Embryonic facial prominence (tissue), 1 donor: ENCODE data around the gene SLC16A5.
"Not testable (repeated sequence)": the region's sequence is repeated elsewhere in the genome, so short reads cannot be mapped to it uniquely, and the experiment has no call there.

Experiments used
- DNase-seq: peaks from one replicate; pipeline ENCODE4 v3.0.0-alpha.2; 2016; ENCODE audit errors: extremely low spot score

Gene SLC16A5

GRCh38 chr17:75064460-75064859, 23.3 kb upstream of the SLC16A5 start:
- DNase-seq, result no peak

GRCh38 chr17:75064867-75065561, 22.7 kb upstream of the SLC16A5 start:
- no peak for DNase-seq

GRCh38 chr17:75065562-75066151, 22.1 kb upstream of the SLC16A5 start:
- DNase-seq, result no peak

- DNase-seq, result no peak
Observed at GRCh38 chr17:75067856-75068255, 19.9 kb upstream of the SLC16A5 start.

GRCh38 chr17:75068750-75069149, 19.0 kb upstream of the SLC16A5 start:
- DNase-seq, result no peak

GRCh38 chr17:75069783-75070182, 18.0 kb upstream of the SLC16A5 start:
- DNase-seq, result no peak

GRCh38 chr17:75071478-75072271, 16.1 kb upstream of the SLC16A5 start:
- DNase-seq, result not testable (repeated sequence)

GRCh38 chr17:75072909-75073308, 14.8 kb upstream of the SLC16A5 start:
- DNase-seq, result not testable (repeated sequence)

- DNase-seq, result no peak
Observed at GRCh38 chr17:75073618-75074047, 14.1 kb upstream of the SLC16A5 start.

GRCh38 chr17:75074532-75074931, 13.2 kb upstream of the SLC16A5 start:
- no peak for DNase-seq

GRCh38 chr17:75075597-75076336, 12.0 kb upstream of the SLC16A5 start:
- DNase-seq, result no peak

- no peak for DNase-seq
Observed at GRCh38 chr17:75077072-75077495, 10.7 kb upstream of the SLC16A5 start.

GRCh38 chr17:75077496-75078283, 10.1 kb upstream of the SLC16A5 start:
- DNase-seq, result no peak

GRCh38 chr17:75078284-75079022, 9.3 kb upstream of the SLC16A5 start:
- DNase-seq, result no peak

GRCh38 chr17:75079023-75079373, 8.8 kb upstream of the SLC16A5 start:
- DNase-seq, result no peak

- no peak for DNase-seq
Observed at GRCh38 chr17:75081611-75082540, 5.9 kb upstream of the SLC16A5 start.

GRCh38 chr17:75082683-75083082, 5.1 kb upstream of the SLC16A5 start:
- DNase-seq, result no peak

- no peak for DNase-seq
Observed at GRCh38 chr17:75084039-75084660, 3.6 kb upstream of the SLC16A5 start.
